HUES64 (cell line): ENCODE measurements around the gene SPRN.
A peak's percentile ranks its signal among the peaks of the same experiment; 100 is the strongest.
"Not testable (repeated sequence)": the region's sequence is repeated elsewhere in the genome, so short reads cannot be mapped to it uniquely, and the experiment has no call there.

Source experiments
- H3K27ac ChIP-seq: 2 replicates; pipeline ENCODE4 v1.7.0; 2013; ENCODE audit warnings: low read depth, low read length, inconsistent platforms
- H3K27me3 ChIP-seq: 2 replicates; pipeline ENCODE4 v1.6.1; 2013; ENCODE audit warnings: mild to moderate bottlenecking, low read length; ENCODE audit not compliant: insufficient read depth
- H3K36me3 ChIP-seq: 2 replicates; pipeline ENCODE4 v1.6.1; 2013; ENCODE audit warnings: mild to moderate bottlenecking, low read length; ENCODE audit not compliant: insufficient read depth
- H3K4me1 ChIP-seq: 2 replicates; pipeline ENCODE4 v1.6.1; 2013; ENCODE audit warnings: mild to moderate bottlenecking, low read length, moderate library complexity; ENCODE audit not compliant: insufficient read depth
- H3K4me3 ChIP-seq: 2 replicates; pipeline ENCODE4 v1.5.1; 2013; ENCODE audit warnings: mild to moderate bottlenecking, low read length, moderate library complexity
- H3K9ac ChIP-seq: 2 replicates; pipeline ENCODE4 v1.6.1; 2013; ENCODE audit warnings: mild to moderate bottlenecking, low read depth, low read length
- H3K9me3 ChIP-seq: 2 replicates; pipeline ENCODE4 v1.6.1; 2013; ENCODE audit warnings: low read depth, low read length; ENCODE audit not compliant: insufficient read depth
- WGBS: fragments of 150-250, 120-280 bp; methylation state at CpG from one replicate; pipeline ENCODE4 v1.1.7; 2013; ENCODE audit warnings: missing lambda C conversion rate; 5-methylcytosine and 5-hydroxymethylcytosine counted together

The SPRN gene

GRCh38 chr10:133431888-133432613 is 7.6 kb upstream of the SPRN start:
- not testable (repeated sequence) for H3K9ac ChIP-seq, H3K4me3 ChIP-seq, H3K27me3 ChIP-seq, H3K4me1 ChIP-seq, H3K36me3 ChIP-seq, H3K27ac ChIP-seq
- 66% methylated on average over 3 of the region's 9 CpGs for WGBS
- H3K9me3 ChIP-seq = peaks cover 18% of the 10 kb centered on the region

- not testable (repeated sequence) for H3K9ac ChIP-seq, H3K27ac ChIP-seq, H3K4me3 ChIP-seq, H3K27me3 ChIP-seq, H3K9me3 ChIP-seq, H3K4me1 ChIP-seq, H3K36me3 ChIP-seq
- WGBS = 88% methylated on average over 3 of the region's 4 CpGs
Observed at GRCh38 chr10:133429571-133429970, 5.1 kb upstream of the SPRN start.

- H3K27ac ChIP-seq, H3K4me3 ChIP-seq, H3K9ac ChIP-seq, H3K36me3 ChIP-seq, H3K4me1 ChIP-seq, H3K9me3 ChIP-seq: not testable (repeated sequence)
- peaks cover 18% of the 10 kb centered on the region for H3K27me3 ChIP-seq
- WGBS = no CpG with 5 or more reads among the region's 46 CpGs
Observed at GRCh38 chr10:133424102-133424501, 323 bp downstream of the SPRN start.

- Histone ChIP-seq H3K4me1 (no peaks in the 10 kb centered on the region), H3K4me3 (peak overlapping the region; percentile 34), H3K9me3 (no peaks in the 10 kb centered on the region), H3K36me3 (0 out of 2 replicates have a peak, but pooled peaks cover 10% of the 10 kb centered on the region), H3K27ac (no peak overlapping the region), H3K27me3 (peaks cover 18% of the 10 kb centered on the region), H3K9ac (no peak overlapping the region)
- 23% methylated on average over 88 of the region's 88 CpGs for WGBS
Observed at GRCh38 chr10:133422807-133423771, 1.3 kb downstream of the SPRN start.

GRCh38 chr10:133422223-133422806 is 2.1 kb downstream of the SPRN start:
- H3K36me3 ChIP-seq = 0 out of 2 replicates have a peak, but pooled peaks cover 10% of the 10 kb centered on the region
- peaks cover 18% of the 10 kb centered on the region for H3K27me3 ChIP-seq
- H3K9me3 ChIP-seq = no peaks in the 10 kb centered on the region
- H3K27ac ChIP-seq = no peak overlapping the region
- WGBS = 80% methylated on average over 16 of the region's 16 CpGs
- H3K4me3 ChIP-seq = no peak overlapping the region
- no peak overlapping the region for H3K9ac ChIP-seq
- H3K4me1 ChIP-seq = no peaks in the 10 kb centered on the region

GRCh38 chr10:133421336-133422222 is 2.8 kb downstream of the SPRN start:
- no peak overlapping the region for H3K9ac ChIP-seq
- H3K4me3 ChIP-seq = no peak overlapping the region
- WGBS = 91% methylated on average over 16 of the region's 17 CpGs
- H3K4me1 ChIP-seq = no peaks in the 10 kb centered on the region
- H3K27ac ChIP-seq = no peak overlapping the region
- H3K9me3 ChIP-seq = no peaks in the 10 kb centered on the region
- peaks cover 18% of the 10 kb centered on the region for H3K27me3 ChIP-seq
- H3K36me3 ChIP-seq = 0 out of 2 replicates have a peak, but pooled peaks cover 10% of the 10 kb centered on the region

GRCh38 chr10:133420579-133420978 is 3.8 kb downstream of the SPRN start:
- no peak overlapping the region for H3K27ac ChIP-seq
- peaks cover 1% of the 10 kb centered on the region; the same call in 1 of the 2 replicates for H3K9me3 ChIP-seq
- peaks cover 16% of the 10 kb centered on the region for H3K36me3 ChIP-seq
- 79% methylated on average over 6 of the region's 6 CpGs for WGBS
- H3K27me3 ChIP-seq = peaks cover 18% of the 10 kb centered on the region
- no peak overlapping the region for H3K4me3 ChIP-seq
- no peaks in the 10 kb centered on the region for H3K4me1 ChIP-seq
- H3K9ac ChIP-seq = no peak overlapping the region

- Histone ChIP-seq H3K9me3 (peaks cover 7% of the 10 kb centered on the region; the same call in 1 of the 2 replicates), H3K4me3 (no peak overlapping the region), H3K36me3 (peaks cover 21% of the 10 kb centered on the region), H3K4me1 (no peaks in the 10 kb centered on the region), H3K27ac (no peak overlapping the region), H3K27me3 (peaks cover 15% of the 10 kb centered on the region), H3K9ac (no peak overlapping the region)
- 94% methylated on average over 17 of the region's 17 CpGs for WGBS
Observed at GRCh38 chr10:133420028-133420427, 4.4 kb downstream of the SPRN start.

GRCh38 chr10:133419211-133419950 is 5.0 kb downstream of the SPRN start:
- no peak overlapping the region for H3K27ac ChIP-seq
- 93% methylated on average over 34 of the region's 34 CpGs for WGBS
- no peak overlapping the region for H3K9ac ChIP-seq
- H3K4me1 ChIP-seq = no peaks in the 10 kb centered on the region
- peaks cover 23% of the 10 kb centered on the region for H3K36me3 ChIP-seq
- peaks cover 14% of the 10 kb centered on the region for H3K27me3 ChIP-seq
- H3K4me3 ChIP-seq = no peak overlapping the region
- peaks cover 7% of the 10 kb centered on the region; the same call in 1 of the 2 replicates for H3K9me3 ChIP-seq
